HG03175 (cell line): ENCODE results near the gene LRTM2.

Experiments used
- ATAC-seq: cut with Tn5 transposase; IDR thresholded peaks from one replicate; pipeline ENCODE4 v1.9.1; 2021; ENCODE audit warnings: mild to moderate bottlenecking, moderate library complexity; ENCODE audit not compliant: unreplicated experiment

The LRTM2 gene

GRCh38 chr12:1882405-1882804 lies 62.0 kb downstream of the LRTM2 start:
- no peak for ATAC-seq

DNA sequence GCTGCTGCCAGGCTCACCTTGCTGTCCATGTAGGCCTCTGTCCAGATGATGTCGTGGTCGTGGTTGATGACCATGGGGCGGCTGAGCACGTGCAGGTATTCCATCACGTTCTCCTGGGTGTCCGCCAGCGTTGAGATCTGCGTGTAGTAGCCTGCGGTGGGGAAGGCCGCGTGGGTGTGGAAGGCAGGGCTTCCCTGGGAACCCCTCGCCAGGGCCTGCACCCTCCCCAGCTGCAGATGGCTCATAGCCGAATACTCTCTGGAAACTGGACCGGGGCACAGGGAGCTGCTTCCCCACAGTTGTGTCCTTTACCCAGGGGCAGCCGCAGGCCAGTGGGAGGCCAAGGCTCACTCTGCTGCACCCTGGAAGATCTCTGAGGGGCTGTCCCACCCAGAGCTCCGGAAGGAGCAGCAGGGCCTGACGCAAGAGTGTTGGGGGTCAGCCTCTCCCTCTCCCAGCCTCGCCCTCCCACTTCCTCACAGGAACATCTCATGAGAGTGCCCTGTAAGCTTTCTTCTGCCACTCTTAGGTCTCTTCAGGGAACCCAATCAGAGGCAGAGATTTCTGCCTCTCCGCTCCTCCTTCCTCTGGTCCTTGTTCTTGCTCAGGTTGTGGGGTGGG lies 62.6 kb downstream of the LRTM2 start:
- ATAC-seq, result no peak

GRCh38 chr12:1883513-1883912 lies 63.1 kb downstream of the LRTM2 start:
- ATAC-seq, result no peak

DNA sequence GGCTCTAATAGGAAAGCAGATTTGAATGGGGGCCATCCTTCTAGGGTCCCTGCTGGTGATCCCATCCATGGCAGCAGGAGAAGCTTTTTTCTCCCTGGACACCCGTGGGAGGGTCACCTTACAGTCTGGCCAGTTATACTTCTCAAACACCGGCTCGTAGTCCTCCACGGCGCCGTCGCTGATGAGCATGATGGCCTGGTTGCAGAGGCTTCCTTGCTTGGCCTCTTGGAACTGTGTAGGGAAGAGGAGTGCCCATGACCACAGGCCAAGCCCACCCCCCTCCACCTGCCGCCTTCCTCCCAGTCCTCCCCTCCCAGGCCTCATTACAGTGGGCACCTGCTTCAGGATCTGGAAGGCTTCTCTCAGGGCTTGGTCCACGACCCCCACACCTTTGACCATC lies 64.3 kb downstream of the LRTM2 start:
- no peak for ATAC-seq

DNA sequence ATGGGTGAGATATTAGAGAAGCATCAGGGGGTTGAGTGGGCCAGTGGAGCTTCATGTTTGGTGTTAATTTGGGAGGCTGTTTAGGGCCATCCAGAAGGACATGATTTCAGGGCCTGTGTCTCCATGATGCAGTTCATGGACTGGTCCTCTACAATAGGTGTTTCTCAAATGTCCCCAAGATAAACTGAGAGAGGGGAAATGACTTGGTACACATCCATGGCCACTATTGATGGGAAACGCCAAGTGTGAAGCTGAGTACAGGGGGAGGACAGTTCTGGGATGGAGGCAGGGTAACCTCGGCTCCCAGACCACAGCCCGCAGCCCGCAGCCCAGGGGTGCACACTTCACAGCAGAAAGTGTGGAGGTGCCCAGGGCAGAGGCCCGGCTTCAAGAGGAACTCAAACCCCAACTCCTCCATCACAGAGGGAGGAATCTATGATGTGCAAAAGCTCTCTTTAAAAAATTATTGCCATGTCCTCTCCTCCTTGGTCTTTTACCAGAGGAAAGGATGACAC lies 64.8 kb downstream of the LRTM2 start:
- no peak for ATAC-seq

GRCh38 chr12:1885599-1886245 lies 65.4 kb downstream of the LRTM2 start:
- ATAC-seq, result no peak
